Osteoblast (primary cell): ENCODE measurements around the gene ZNF592. TPM values are rescaled to one million over a fixed set of nuclear protein-coding genes. Genes with fewer than 3 reads are reported as not detected.

Source experiments
- DNase-seq: peaks from one replicate; pipeline ENCODE4 v3.0.0; 2011; ENCODE audit warnings: low spot score, mixed read lengths; ENCODE audit not compliant: insufficient read length; ENCODE audit errors: missing footprints
- H2AFZ ChIP-seq: 2 replicates; pipeline ENCODE4 v1.6.0; 2011; ENCODE audit warnings: mild to moderate bottlenecking, low read length
- H3K27ac ChIP-seq: 2 replicates; pipeline ENCODE4 v1.5.1; 2011; ENCODE audit warnings: mild to moderate bottlenecking, low read depth, low read length, moderate library complexity
- H3K27me3 ChIP-seq: 2 replicates; pipeline ENCODE4 v1.6.0; 2012; ENCODE audit warnings: mild to moderate bottlenecking, control low read depth, inconsistent platforms, low read length, moderate library complexity; ENCODE audit not compliant: insufficient read depth
- H3K36me3 ChIP-seq: 2 replicates; pipeline ENCODE4 v1.5.1; 2011; ENCODE audit warnings: mild to moderate bottlenecking, low read length, control low read depth, moderate library complexity; ENCODE audit not compliant: insufficient read depth
- H3K4me1 ChIP-seq: 2 replicates; pipeline ENCODE4 v1.5.1; 2011; ENCODE audit warnings: mild to moderate bottlenecking, low read length, control low read depth, moderate library complexity; ENCODE audit not compliant: insufficient read depth
- H3K4me2 ChIP-seq: 2 replicates; pipeline ENCODE4 v1.6.0; 2011; ENCODE audit warnings: mild to moderate bottlenecking, low read length; ENCODE audit not compliant: insufficient read depth
- H3K4me3 ChIP-seq: fragments of 200-600 bp; sonication (generic); 3 replicates; pipeline ENCODE4 v1.5.1; 2012; ENCODE audit warnings: mild to moderate bottlenecking, low read length, inconsistent platforms; ENCODE audit not compliant: insufficient read depth
- H3K79me2 ChIP-seq: 2 replicates; pipeline ENCODE4 v1.6.0; 2012; ENCODE audit warnings: mild to moderate bottlenecking, low read length, control low read depth, inconsistent platforms; ENCODE audit not compliant: insufficient read depth
- H3K9me3 ChIP-seq: 2 replicates; pipeline ENCODE4 v1.5.1; 2011; ENCODE audit warnings: low read depth, low read length, control low read depth
- H4K20me1 ChIP-seq: 2 replicates; pipeline ENCODE4 v1.6.0; 2012; ENCODE audit warnings: mild to moderate bottlenecking, low read length, control low read depth; ENCODE audit not compliant: insufficient read depth
- total RNA-seq: library from RNA; depleted of rRNA; stranded (reverse); fragments of >200 nt; gene quantifications from 2 replicates; pipeline ENCODE4 v1.2.3, GENCODE V29; 2012
- TF ChIP-seq, protein P1 (sequence below): IDR thresholded peaks from 2 replicates; pipeline ENCODE4 v1.5.1; 2011; ENCODE audit warnings: mild to moderate bottlenecking, low read depth, low read length, moderate library complexity; ENCODE audit errors: extremely low read depth

The ZNF592 gene
- total RNA-seq, 1 donor = 11.2 TPM

DNA sequence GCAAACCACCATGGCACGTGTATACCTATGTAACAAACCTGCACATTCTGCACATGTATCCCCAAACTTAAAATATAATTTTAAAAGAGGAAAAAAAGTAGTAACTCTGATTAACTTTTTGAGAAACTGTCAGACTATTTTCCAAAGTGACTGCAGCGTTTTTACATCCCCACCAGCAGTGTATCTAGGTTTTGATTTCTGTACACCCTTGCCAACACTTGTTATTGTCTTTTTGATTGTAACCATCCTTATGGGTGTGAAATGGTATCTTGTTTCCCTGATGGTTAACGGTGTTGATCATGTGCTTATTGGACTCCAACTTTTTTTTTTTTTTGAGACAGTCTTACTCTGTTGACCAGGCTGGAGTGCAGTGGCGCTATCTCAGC lies 45.8 kb downstream of the ZNF592 start:
- no peak overlapping the region for H3K27ac ChIP-seq
- H4K20me1 ChIP-seq = peaks cover 13% of the 10 kb centered on the region
- H3K36me3 ChIP-seq = peaks cover 19% of the 10 kb centered on the region
- no peaks in the 10 kb centered on the region for H3K27me3 ChIP-seq
- no peaks in the 10 kb centered on the region for H3K9me3 ChIP-seq
- H3K4me2 ChIP-seq = no peak overlapping the region
- peaks cover 68% of the 10 kb centered on the region for H3K79me2 ChIP-seq
- no peak for DNase-seq
- no peak overlapping the region for H2AFZ ChIP-seq
- TF ChIP-seq, protein P1, sequence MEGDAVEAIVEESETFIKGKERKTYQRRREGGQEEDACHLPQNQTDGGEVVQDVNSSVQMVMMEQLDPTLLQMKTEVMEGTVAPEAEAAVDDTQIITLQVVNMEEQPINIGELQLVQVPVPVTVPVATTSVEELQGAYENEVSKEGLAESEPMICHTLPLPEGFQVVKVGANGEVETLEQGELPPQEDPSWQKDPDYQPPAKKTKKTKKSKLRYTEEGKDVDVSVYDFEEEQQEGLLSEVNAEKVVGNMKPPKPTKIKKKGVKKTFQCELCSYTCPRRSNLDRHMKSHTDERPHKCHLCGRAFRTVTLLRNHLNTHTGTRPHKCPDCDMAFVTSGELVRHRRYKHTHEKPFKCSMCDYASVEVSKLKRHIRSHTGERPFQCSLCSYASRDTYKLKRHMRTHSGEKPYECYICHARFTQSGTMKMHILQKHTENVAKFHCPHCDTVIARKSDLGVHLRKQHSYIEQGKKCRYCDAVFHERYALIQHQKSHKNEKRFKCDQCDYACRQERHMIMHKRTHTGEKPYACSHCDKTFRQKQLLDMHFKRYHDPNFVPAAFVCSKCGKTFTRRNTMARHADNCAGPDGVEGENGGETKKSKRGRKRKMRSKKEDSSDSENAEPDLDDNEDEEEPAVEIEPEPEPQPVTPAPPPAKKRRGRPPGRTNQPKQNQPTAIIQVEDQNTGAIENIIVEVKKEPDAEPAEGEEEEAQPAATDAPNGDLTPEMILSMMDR = no peak
- H3K4me3 ChIP-seq = no peak overlapping the region
- H3K4me1 ChIP-seq = peaks cover 25% of the 10 kb centered on the region

DNA sequence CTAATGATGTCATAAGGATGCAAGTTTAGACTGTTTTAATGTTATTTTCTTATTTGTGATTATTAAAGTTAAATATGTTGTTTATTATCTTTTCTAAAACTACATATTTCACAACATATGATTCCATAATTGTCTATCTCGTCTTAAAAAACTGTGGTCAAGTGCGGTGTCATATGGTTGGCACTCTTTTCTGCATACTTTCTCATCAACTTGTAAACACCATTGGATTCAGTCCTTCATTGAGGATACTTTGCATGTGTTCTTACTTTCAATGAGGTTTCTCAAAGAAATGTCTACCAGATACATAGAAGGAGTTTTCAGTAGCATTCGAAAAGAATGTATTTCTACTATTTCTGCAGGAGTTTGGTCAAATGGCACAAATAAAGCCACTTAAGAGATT lies 46.8 kb downstream of the ZNF592 start:
- Histone ChIP-seq H3K79me2 (peaks cover 64% of the 10 kb centered on the region), H3K4me2 (no peak overlapping the region), H4K20me1 (peaks cover 8% of the 10 kb centered on the region), H3K4me3 (no peak overlapping the region), H3K36me3 (peaks cover 26% of the 10 kb centered on the region), H3K27me3 (no peaks in the 10 kb centered on the region), H3K4me1 (peaks cover 25% of the 10 kb centered on the region), H3K9me3 (no peaks in the 10 kb centered on the region), H3K27ac (peak overlapping the region; percentile 30), H2AFZ (no peak overlapping the region)
- DNase-seq = no peak
- TF ChIP-seq, protein P1 = no peak

GRCh38 chr15:84797212-84797611 lies 48.8 kb downstream of the ZNF592 start:
- H3K4me1 ChIP-seq = peaks cover 18% of the 10 kb centered on the region
- peaks cover 3% of the 10 kb centered on the region for H4K20me1 ChIP-seq
- H3K79me2 ChIP-seq = peaks cover 49% of the 10 kb centered on the region
- no peaks in the 10 kb centered on the region for H3K27me3 ChIP-seq
- peak; percentile 98 for DNase-seq
- peak overlapping the region; percentile 46 for H3K4me2 ChIP-seq
- no peaks in the 10 kb centered on the region for H3K9me3 ChIP-seq
- peak overlapping the region; percentile 90 for H3K27ac ChIP-seq
- no peak overlapping the region for H2AFZ ChIP-seq
- H3K4me3 ChIP-seq = peak overlapping the region; percentile 11
- H3K36me3 ChIP-seq = peaks cover 42% of the 10 kb centered on the region
- TF ChIP-seq, protein P1 = no peak

GRCh38 chr15:84797801-84798200 lies 49.4 kb downstream of the ZNF592 start:
- H3K36me3 ChIP-seq = peaks cover 42% of the 10 kb centered on the region
- H3K27ac ChIP-seq = peak overlapping the region; percentile 90
- peaks cover 45% of the 10 kb centered on the region for H3K79me2 ChIP-seq
- TF ChIP-seq, protein P1 = no peak
- peak; percentile 82 for DNase-seq
- H3K27me3 ChIP-seq = no peaks in the 10 kb centered on the region
- peaks cover 16% of the 10 kb centered on the region for H3K4me1 ChIP-seq
- peak overlapping the region; percentile 46 for H3K4me2 ChIP-seq
- peaks cover 3% of the 10 kb centered on the region for H4K20me1 ChIP-seq
- no peak overlapping the region for H2AFZ ChIP-seq
- peak overlapping the region; percentile 8 for H3K4me3 ChIP-seq
- no peaks in the 10 kb centered on the region for H3K9me3 ChIP-seq
